ENCODE data around the gene ZCWPW1. TPM values are rescaled to one million over a fixed set of nuclear protein-coding genes. Genes with fewer than 3 reads are reported as not detected.

Gene ZCWPW1
- total RNA-seq, 1 donor from 2014 or later, result 6.1 TPM

DNA sequence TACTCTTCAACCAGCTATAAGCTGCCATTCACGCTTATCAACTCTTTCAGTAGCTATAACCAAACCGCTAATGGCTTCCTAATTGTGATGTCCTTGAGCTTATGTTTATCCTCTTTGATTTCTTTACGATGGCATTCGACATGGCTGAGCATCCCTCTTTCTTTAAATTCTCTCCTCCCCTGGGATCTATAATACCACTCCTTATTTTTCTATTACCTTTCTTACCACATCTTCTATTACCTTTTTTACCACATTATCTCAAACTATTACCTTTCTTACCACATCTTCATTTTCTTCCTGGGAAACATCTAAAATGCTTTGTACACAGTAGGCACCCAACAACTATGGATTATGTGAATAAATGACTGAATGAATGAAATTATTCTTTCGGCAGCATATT, 13.1 kb downstream of the ZCWPW1 start:
- no peak for DNase-seq (ENCODE audit: low spot score in 2 of 2, unreplicated experiment in 2 of 2)
- H3K9me3 Mint-ChIP-seq, result no peaks in the 10 kb centered on the region
- H3K27me3 Mint-ChIP-seq (ENCODE audit: low read depth), result peaks cover 3% of the 10 kb centered on the region
- no peak overlapping the region for H3K27ac Mint-ChIP-seq
- no peaks in the 10 kb centered on the region for H3K36me3 Mint-ChIP-seq
- no peak overlapping the region for H3K4me3 Mint-ChIP-seq
- TF ChIP-seq, protein P1, sequence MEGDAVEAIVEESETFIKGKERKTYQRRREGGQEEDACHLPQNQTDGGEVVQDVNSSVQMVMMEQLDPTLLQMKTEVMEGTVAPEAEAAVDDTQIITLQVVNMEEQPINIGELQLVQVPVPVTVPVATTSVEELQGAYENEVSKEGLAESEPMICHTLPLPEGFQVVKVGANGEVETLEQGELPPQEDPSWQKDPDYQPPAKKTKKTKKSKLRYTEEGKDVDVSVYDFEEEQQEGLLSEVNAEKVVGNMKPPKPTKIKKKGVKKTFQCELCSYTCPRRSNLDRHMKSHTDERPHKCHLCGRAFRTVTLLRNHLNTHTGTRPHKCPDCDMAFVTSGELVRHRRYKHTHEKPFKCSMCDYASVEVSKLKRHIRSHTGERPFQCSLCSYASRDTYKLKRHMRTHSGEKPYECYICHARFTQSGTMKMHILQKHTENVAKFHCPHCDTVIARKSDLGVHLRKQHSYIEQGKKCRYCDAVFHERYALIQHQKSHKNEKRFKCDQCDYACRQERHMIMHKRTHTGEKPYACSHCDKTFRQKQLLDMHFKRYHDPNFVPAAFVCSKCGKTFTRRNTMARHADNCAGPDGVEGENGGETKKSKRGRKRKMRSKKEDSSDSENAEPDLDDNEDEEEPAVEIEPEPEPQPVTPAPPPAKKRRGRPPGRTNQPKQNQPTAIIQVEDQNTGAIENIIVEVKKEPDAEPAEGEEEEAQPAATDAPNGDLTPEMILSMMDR (IDR thresholded peaks at IDR 0.05; ENCODE audit: unreplicated experiment), result no peak
- peaks cover 13% of the 10 kb centered on the region for H3K4me1 Mint-ChIP-seq

DNA sequence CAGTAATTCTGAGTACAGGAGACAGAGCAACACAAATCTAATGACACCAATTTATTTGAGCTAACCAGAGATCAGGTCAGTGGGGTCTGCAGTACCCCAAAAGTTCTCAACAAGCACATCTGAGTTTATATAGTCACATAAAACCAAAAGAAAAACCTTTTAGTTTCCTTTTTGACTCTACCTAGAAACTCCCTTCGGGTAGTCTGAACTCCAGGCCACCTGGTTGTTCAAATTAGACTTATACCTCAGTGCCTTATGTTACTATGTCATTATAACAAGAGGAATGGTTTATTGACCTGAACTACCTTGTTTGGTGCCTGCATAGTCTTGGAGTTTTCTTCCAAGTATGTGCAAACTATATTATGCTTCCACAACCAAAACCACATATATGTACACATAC, 14.6 kb downstream of the ZCWPW1 start:
- H3K27ac Mint-ChIP-seq, result no peak overlapping the region
- peaks cover 1% of the 10 kb centered on the region for H3K4me1 Mint-ChIP-seq
- no peak for DNase-seq (ENCODE audit: low spot score in 2 of 2, unreplicated experiment in 2 of 2)
- peaks cover 3% of the 10 kb centered on the region for H3K27me3 Mint-ChIP-seq (ENCODE audit: low read depth)
- TF ChIP-seq, protein P1 (IDR thresholded peaks at IDR 0.05; ENCODE audit: unreplicated experiment), result no peak
- no peaks in the 10 kb centered on the region for H3K36me3 Mint-ChIP-seq
- H3K4me3 Mint-ChIP-seq, result no peak overlapping the region
- H3K9me3 Mint-ChIP-seq, result no peaks in the 10 kb centered on the region

DNA sequence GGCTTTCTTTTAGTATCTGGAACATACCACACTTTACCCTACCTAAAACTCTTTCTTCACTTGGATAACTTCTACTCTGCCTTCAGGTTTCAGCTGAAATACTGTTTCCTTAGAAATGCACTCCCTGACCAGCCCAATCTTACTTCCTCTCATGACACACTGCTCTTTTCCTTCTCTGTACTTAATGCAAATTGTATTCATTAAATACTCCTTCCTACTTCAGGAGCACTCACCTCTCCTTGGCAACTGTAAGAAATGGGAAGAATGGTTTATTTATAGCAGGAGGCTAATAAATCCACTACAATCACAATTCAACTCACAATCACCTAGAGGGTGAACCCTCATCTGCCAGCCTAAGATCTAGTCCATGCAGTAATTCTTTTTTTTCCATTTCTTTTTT, 15.2 kb downstream of the ZCWPW1 start:
- no peaks in the 10 kb centered on the region for H3K36me3 Mint-ChIP-seq
- TF ChIP-seq, protein P1 (IDR thresholded peaks at IDR 0.05; ENCODE audit: unreplicated experiment), result no peak
- H3K27ac Mint-ChIP-seq, result no peak overlapping the region
- no peak for DNase-seq (ENCODE audit: low spot score in 2 of 2, unreplicated experiment in 2 of 2)
- H3K27me3 Mint-ChIP-seq (ENCODE audit: low read depth), result peaks cover 3% of the 10 kb centered on the region
- H3K4me3 Mint-ChIP-seq, result no peak overlapping the region
- no peaks in the 10 kb centered on the region for H3K4me1 Mint-ChIP-seq
- H3K9me3 Mint-ChIP-seq, result no peaks in the 10 kb centered on the region

DNA sequence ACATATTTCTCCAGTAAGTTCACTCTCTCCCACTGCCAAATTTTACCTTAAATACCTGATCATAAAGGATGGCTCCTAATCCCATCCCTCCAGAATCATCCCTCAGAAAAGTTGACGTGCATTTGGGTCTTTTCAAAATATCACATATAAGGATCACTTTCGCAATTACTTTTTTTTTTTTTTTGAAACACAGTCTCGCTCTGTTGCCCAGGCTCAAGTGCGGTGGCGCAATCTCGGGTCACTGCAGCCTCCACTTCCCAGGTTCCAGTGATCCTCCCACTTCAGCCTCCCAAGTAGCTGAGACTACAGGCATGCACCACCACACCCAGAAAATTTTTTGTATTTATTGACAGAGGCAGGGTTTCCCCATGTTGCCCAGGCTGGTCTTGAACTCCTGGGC, 17.4 kb downstream of the ZCWPW1 start:
- TF ChIP-seq, protein P1 (IDR thresholded peaks at IDR 0.05; ENCODE audit: unreplicated experiment), result no peak
- H3K27ac Mint-ChIP-seq, result no peak overlapping the region
- H3K4me3 Mint-ChIP-seq, result no peak overlapping the region
- H3K9me3 Mint-ChIP-seq, result no peaks in the 10 kb centered on the region
- no peak for DNase-seq (ENCODE audit: low spot score in 2 of 2, unreplicated experiment in 2 of 2)
- H3K27me3 Mint-ChIP-seq (ENCODE audit: low read depth), result peaks cover 14% of the 10 kb centered on the region
- no peaks in the 10 kb centered on the region for H3K36me3 Mint-ChIP-seq
- peaks cover 6% of the 10 kb centered on the region for H3K4me1 Mint-ChIP-seq

DNA sequence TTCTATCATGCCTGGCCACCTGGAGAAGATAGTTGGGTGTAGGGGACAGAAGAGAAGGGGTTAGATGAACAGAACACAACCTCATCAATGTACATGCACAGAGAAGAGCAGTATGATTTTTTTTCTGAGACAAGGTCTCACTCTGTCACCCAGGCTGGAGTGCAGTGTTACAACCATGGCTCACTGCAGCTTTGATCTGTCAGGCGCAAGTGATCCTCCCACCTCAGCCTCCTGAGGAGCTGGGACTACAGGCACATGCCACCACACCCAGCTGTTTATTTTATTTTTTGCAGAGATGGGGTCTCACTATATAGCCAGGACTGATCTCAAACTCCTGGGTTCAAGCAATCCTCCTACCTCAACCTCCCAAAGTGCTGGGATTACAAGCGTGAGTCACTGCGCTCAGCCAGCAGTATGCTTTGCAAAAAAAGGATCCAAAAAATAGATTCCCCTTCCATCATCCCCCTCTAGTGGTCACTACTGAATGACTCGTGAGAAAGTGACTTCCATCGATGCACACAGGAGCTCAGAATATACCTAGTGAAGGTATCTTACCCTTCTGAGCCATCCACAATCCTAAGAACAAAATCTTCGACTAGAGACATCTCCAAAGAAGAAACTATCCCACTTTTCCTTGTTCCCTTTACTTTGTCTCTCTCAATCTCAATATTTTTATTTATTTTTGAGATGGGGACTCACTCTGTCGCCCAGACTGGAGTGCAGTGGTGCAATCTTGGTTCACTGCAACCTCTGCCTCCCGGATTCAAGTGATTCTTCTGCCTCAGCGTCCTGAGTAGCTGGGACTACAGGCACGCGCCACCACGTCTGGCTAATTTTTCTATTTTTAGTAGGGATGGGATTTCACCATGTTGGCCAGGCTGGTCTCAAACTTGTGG, 21.0 kb downstream of the ZCWPW1 start:
- peaks cover 24% of the 10 kb centered on the region for H3K27me3 Mint-ChIP-seq (ENCODE audit: low read depth)
- no peaks in the 10 kb centered on the region for H3K36me3 Mint-ChIP-seq
- DNase-seq (ENCODE audit: low spot score in 2 of 2, unreplicated experiment in 2 of 2), result no peak
- TF ChIP-seq, protein P1 (IDR thresholded peaks at IDR 0.05; ENCODE audit: unreplicated experiment), result no peak
- peaks cover 6% of the 10 kb centered on the region for H3K4me1 Mint-ChIP-seq
- H3K27ac Mint-ChIP-seq, result no peak overlapping the region
- H3K9me3 Mint-ChIP-seq, result no peaks in the 10 kb centered on the region
- no peak overlapping the region for H3K4me3 Mint-ChIP-seq
